ENCODE results near the gene KDM5C.
A peak's percentile ranks its signal among the peaks of the same experiment; 100 is the strongest.

The KDM5C gene

GRCh38 chrX:53224860-53225797 is at the start of gene KDM5C:
Gene KDM5C, minus strand, starts transcription at chrX:53225207. Its CDS starts 318 bp downstream, at chrX:53224889.
- TF ChIP-seq CTCF (IDR thresholded peaks at IDR 0.05; ENCODE audit: control insufficient read depth, insufficient read depth, low read depth, low read length, missing control alignments) = no peak
- peak; percentile 72 for DNase-seq (ENCODE audit: low read depth)
- H3K4me3 ChIP-seq (ENCODE audit: control insufficient read depth, low read depth, low read length) = peak within 1 kb of the TSS; percentile 78

GRCh38 chrX:53272808-53273337 is 47.9 kb upstream of the KDM5C start:
- no peak for TF ChIP-seq CTCF (IDR thresholded peaks at IDR 0.05; ENCODE audit: control insufficient read depth, insufficient read depth, low read depth, low read length, missing control alignments)
- DNase-seq (ENCODE audit: low read depth) = no peak
- no peak overlapping the region for H3K4me3 ChIP-seq (ENCODE audit: control insufficient read depth, low read depth, low read length)

GRCh38 chrX:53269536-53270107 is 44.6 kb upstream of the KDM5C start:
- TF ChIP-seq CTCF (IDR thresholded peaks at IDR 0.05; ENCODE audit: control insufficient read depth, insufficient read depth, low read depth, low read length, missing control alignments) = no peak
- no peak overlapping the region for H3K4me3 ChIP-seq (ENCODE audit: control insufficient read depth, low read depth, low read length)
- DNase-seq (ENCODE audit: low read depth) = no peak

GRCh38 chrX:53268173-53268572 is 43.2 kb upstream of the KDM5C start:
- TF ChIP-seq CTCF (IDR thresholded peaks at IDR 0.05; ENCODE audit: control insufficient read depth, insufficient read depth, low read depth, low read length, missing control alignments) = no peak
- H3K4me3 ChIP-seq (ENCODE audit: control insufficient read depth, low read depth, low read length) = no peak overlapping the region
- no peak for DNase-seq (ENCODE audit: low read depth)

GRCh38 chrX:53266914-53267313 is 41.9 kb upstream of the KDM5C start:
- TF ChIP-seq CTCF (IDR thresholded peaks at IDR 0.05; ENCODE audit: control insufficient read depth, insufficient read depth, low read depth, low read length, missing control alignments) = no peak
- no peak for DNase-seq (ENCODE audit: low read depth)
- H3K4me3 ChIP-seq (ENCODE audit: control insufficient read depth, low read depth, low read length) = no peak overlapping the region

- no peak overlapping the region for H3K4me3 ChIP-seq (ENCODE audit: control insufficient read depth, low read depth, low read length)
- no peak for TF ChIP-seq CTCF (IDR thresholded peaks at IDR 0.05; ENCODE audit: control insufficient read depth, insufficient read depth, low read depth, low read length, missing control alignments)
- peak; percentile 64 for DNase-seq (ENCODE audit: low read depth)
Observed at GRCh38 chrX:53265771-53266574, 41.0 kb upstream of the KDM5C start.

Measured in AG09309 (cell line).